Panc1 (cell line): ENCODE data around the gene SEZ6L. TPM values are rescaled to one million over a fixed set of nuclear protein-coding genes. Genes with fewer than 3 reads are reported as not detected.

Experiments
- ATAC-seq: fragments of 200-7000 bp; cut with Tn5 transposase; 2 replicates; pipeline ENCODE4 v1.9.1; 2020; ENCODE audit warnings: mild to moderate bottlenecking, moderate library complexity
- BruUV-seq: library from RNA; stranded (reverse); fragments of 400-500 nt; replicated peaks from 2 replicates; lab custom pipeline; 2021; lab: Mats Ljungman, UMichigan
- CTCF ChIA-PET: fragments of 300-600 bp; sonication (Branson Sonifier 250); formaldehyde crosslinking; loops from one replicate; lab custom pipeline; 2022; ENCODE audit warnings: antibody characterized with exemption; lab: Charles Lee
- POLR2A ChIA-PET: fragments of 300-600 bp; sonication (Branson Sonifier 250); formaldehyde crosslinking; loops from one replicate; lab custom pipeline; 2022; ENCODE audit warnings: antibody characterized with exemption; lab: Charles Lee
- DNase-seq: peaks from one replicate; pipeline ENCODE4 v3.0.0-alpha.2; 2010; ENCODE audit warnings: low read depth, low spot score
- H3K27ac ChIP-seq: 2 replicates; pipeline ENCODE4 v1.5.1; 2011; ENCODE audit warnings: mild to moderate bottlenecking, low read length, inconsistent platforms
- H3K27me3 ChIP-seq: fragments of 200-500 bp; sonication (Bioruptor generic); 2 replicates; pipeline ENCODE4 v1.6.0; 2014; ENCODE audit warnings: low read length, inconsistent platforms; ENCODE audit not compliant: control insufficient read depth, insufficient read depth
- H3K36me3 ChIP-seq: fragments of 200-500 bp; sonication (Bioruptor generic); 2 replicates; pipeline ENCODE4 v1.5.1; 2014; ENCODE audit warnings: inconsistent platforms, mild to moderate bottlenecking, low read length, moderate library complexity; ENCODE audit not compliant: control insufficient read depth, insufficient read depth
- H3K4me1 ChIP-seq: 2 replicates; pipeline ENCODE4 v1.5.1; 2011; ENCODE audit warnings: inconsistent platforms, mild to moderate bottlenecking, low read length, moderate library complexity; ENCODE audit not compliant: control insufficient read depth, insufficient read depth
- H3K4me3 ChIP-seq, 2 experiments: 2 replicates each; pipeline ENCODE4 v1.5.1; 2011 to 2012; ENCODE audit warnings: low read depth in 2 of 2, low read length in 2 of 2, mild to moderate bottlenecking in 2 of 2, inconsistent platforms in 1 of 2, moderate library complexity in 1 of 2
- H3K9me3 ChIP-seq: fragments of 200-500 bp; sonication (Bioruptor generic); 2 replicates; pipeline ENCODE4 v1.5.1; 2014; ENCODE audit warnings: low read depth, mild to moderate bottlenecking, inconsistent platforms, low read length, moderate library complexity; ENCODE audit not compliant: control insufficient read depth, insufficient read depth
- CTCF ChIP-seq: fragments of 450-650 bp; IDR thresholded peaks from 2 replicates; pipeline ENCODE4 v1.5.1; 2017; ENCODE audit warnings: mild to moderate bottlenecking
- POLR2AphosphoS5 ChIP-seq: IDR thresholded peaks from 2 replicates; pipeline ENCODE4 v1.6.1; 2012; ENCODE audit warnings: mild to moderate bottlenecking, low read depth, low read length, moderate library complexity
- REST ChIP-seq, 2 experiments: IDR thresholded peaks; 2 replicates each; pipeline ENCODE4 v1.6.1; 2011 to 2012; ENCODE audit warnings: low read depth in 2 of 2, control low read depth in 1 of 2, low read length in 1 of 2, mild to moderate bottlenecking in 1 of 2, moderate library complexity in 1 of 2; ENCODE audit not compliant: insufficient read depth in 1 of 2
- SIN3A ChIP-seq: IDR thresholded peaks from 2 replicates; pipeline ENCODE4 v1.6.1; 2012; ENCODE audit warnings: low read depth, mild to moderate bottlenecking, low read length, moderate library complexity, borderline replicate concordance; ENCODE audit not compliant: insufficient read depth
- TCF7L2 ChIP-seq: IDR thresholded peaks from 2 replicates; pipeline ENCODE4 v1.6.1; 2011; ENCODE audit warnings: mild to moderate bottlenecking, low read depth, low read length, inconsistent platforms
- in situ Hi-C: cut with HindIII; loops from 2 replicates; pipeline ENCODE4 v1.10.0; 2016; ENCODE audit warnings: low sequenced_read_pairs, low pct_unique_long_range_greater_than_20kb
- intact Hi-C: fragments of 100-400 bp; cut with micrococcal nuclease; formaldehyde crosslinking; loops from one replicate; pipeline ENCODE4 v1.10.0; 2022; ENCODE audit not compliant: unreplicated experiment
- total RNA-seq: library from RNA; stranded (reverse); gene quantifications from one replicate; pipeline ENCODE4 v1.2.1, GENCODE V29; 2021; ENCODE audit not compliant: unreplicated experiment

Gene SEZ6L
- total RNA-seq, 1 experiment from 2014 or later = not detected

DNA sequence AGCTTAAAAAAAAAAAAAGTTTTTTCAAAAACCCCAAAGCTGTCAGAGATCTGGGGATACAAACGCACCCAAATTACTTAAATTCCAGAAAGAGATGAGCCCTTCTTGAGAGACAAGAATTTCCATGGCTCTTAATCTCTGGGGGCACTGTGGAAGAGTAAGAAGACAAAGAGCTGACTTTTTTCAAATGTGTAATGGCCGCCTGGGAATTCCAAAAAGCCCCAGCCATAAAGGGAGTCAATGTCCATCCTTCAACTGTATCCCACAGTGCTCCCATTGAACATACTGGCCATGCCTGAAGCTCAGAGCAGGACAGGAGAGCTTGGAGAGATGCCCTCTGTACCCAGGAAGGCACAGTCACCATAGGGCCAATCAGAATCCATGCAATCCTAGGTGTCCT, 222.4 kb downstream of the SEZ6L start:
- DNase-seq = no peak
- Histone ChIP-seq H3K27ac (no peak overlapping the region), H3K9me3 (no peaks in the 10 kb centered on the region), H3K4me3 (no peak overlapping the region), H3K4me1 (no peaks in the 10 kb centered on the region), H3K27me3 (no peaks in the 10 kb centered on the region; the same call in 1 of the 2 replicates), H3K36me3 (no peaks in the 10 kb centered on the region)
- no peak for ATAC-seq
- in situ Hi-C loops = no loop called here
- TF ChIP-seq TCF7L2 = no peak
- TF ChIP-seq CTCF = no peak
- no peak for TF ChIP-seq REST (IDR thresholded peaks at IDR 0.05; ENCODE audit: insufficient read depth in 1 of 2, low read depth in 2 of 2, low read length in 1 of 2)
- TF ChIP-seq SIN3A = no peak
- TF ChIP-seq POLR2AphosphoS5 = no peak
- CTCF ChIA-PET = no interaction called here
- intact Hi-C loops = no loop called here
- POLR2A ChIA-PET = no interaction called here
- no TSS peak for BruUV-seq

GRCh38 chr22:26393929-26394328, 224.7 kb downstream of the SEZ6L start:
- H3K27ac ChIP-seq = no peak overlapping the region
- POLR2A ChIA-PET = no interaction called here
- no peak for TF ChIP-seq TCF7L2
- TF ChIP-seq SIN3A = no peak
- no peak for TF ChIP-seq POLR2AphosphoS5
- no peak for TF ChIP-seq REST (IDR thresholded peaks at IDR 0.05; ENCODE audit: insufficient read depth in 1 of 2, low read depth in 2 of 2, low read length in 1 of 2)
- TF ChIP-seq CTCF = no peak
- no peaks in the 10 kb centered on the region for H3K9me3 ChIP-seq
- BruUV-seq = no TSS peak
- CTCF ChIA-PET = no interaction called here
- H3K36me3 ChIP-seq = no peaks in the 10 kb centered on the region
- ATAC-seq (no peak), DNase-seq (no peak)
- H3K27me3 ChIP-seq = no peaks in the 10 kb centered on the region; the same call in 1 of the 2 replicates
- no peaks in the 10 kb centered on the region for H3K4me1 ChIP-seq
- H3K4me3 ChIP-seq = no peak overlapping the region
- intact Hi-C loops (no loop called here), in situ Hi-C loops (no loop called here)
